ENCODE results near the gene PROB1.
"Not testable (repeated sequence)": the region's sequence is repeated elsewhere in the genome, so short reads cannot be mapped to it uniquely, and the experiment has no call there.

Gene PROB1

GRCh38 chr5:139378101-139378825 lies 16.6 kb downstream of the PROB1 start:
- DNase-seq (ENCODE audit: low read depth) = no peak

GRCh38 chr5:139377226-139377625 lies 17.7 kb downstream of the PROB1 start:
- DNase-seq (ENCODE audit: low read depth) = no peak

- no peak for DNase-seq (ENCODE audit: low read depth)
Measured at GRCh38 chr5:139376364-139376763, 18.5 kb downstream of the PROB1 start.

GRCh38 chr5:139374909-139375308 lies 20.0 kb downstream of the PROB1 start:
- DNase-seq (ENCODE audit: low read depth) = no peak

GRCh38 chr5:139371482-139372435 lies 23.1 kb downstream of the PROB1 start:
- no peak for DNase-seq (ENCODE audit: low read depth)

- no peak for DNase-seq (ENCODE audit: low read depth)
Measured at GRCh38 chr5:139369181-139369580, 25.7 kb downstream of the PROB1 start.

- DNase-seq (ENCODE audit: low read depth) = no peak
Measured at GRCh38 chr5:139368613-139369012, 26.3 kb downstream of the PROB1 start.

GRCh38 chr5:139364466-139364865 lies 30.4 kb downstream of the PROB1 start:
- DNase-seq (ENCODE audit: low read depth) = no peak

GRCh38 chr5:139363937-139364336 lies 31.0 kb downstream of the PROB1 start:
- DNase-seq (ENCODE audit: low read depth) = no peak

GRCh38 chr5:139361835-139362429 lies 33.0 kb downstream of the PROB1 start:
- DNase-seq (ENCODE audit: low read depth) = no peak

- DNase-seq (ENCODE audit: low read depth) = no peak
Measured at GRCh38 chr5:139360384-139360783, 34.5 kb downstream of the PROB1 start.

GRCh38 chr5:139358064-139358463 lies 36.8 kb downstream of the PROB1 start:
- DNase-seq (ENCODE audit: low read depth) = no peak

GRCh38 chr5:139355900-139356299 lies 39.0 kb downstream of the PROB1 start:
- not testable (repeated sequence) for DNase-seq (ENCODE audit: low read depth)

- no peak for DNase-seq (ENCODE audit: low read depth)
Measured at GRCh38 chr5:139354186-139354585, 40.7 kb downstream of the PROB1 start.

- DNase-seq (ENCODE audit: low read depth) = not testable (repeated sequence)
Measured at GRCh38 chr5:139347863-139348262, 47.0 kb downstream of the PROB1 start.

GRCh38 chr5:139345442-139345841 lies 49.5 kb downstream of the PROB1 start:
- not testable (repeated sequence) for DNase-seq (ENCODE audit: low read depth)

GRCh38 chr5:139344177-139344576 lies 50.7 kb downstream of the PROB1 start:
- DNase-seq (ENCODE audit: low read depth) = no peak

- no peak for DNase-seq (ENCODE audit: low read depth)
Measured at GRCh38 chr5:139343476-139343875, 51.4 kb downstream of the PROB1 start.

GRCh38 chr5:139342423-139342723 lies 52.5 kb downstream of the PROB1 start:
- DNase-seq (ENCODE audit: low read depth) = no peak

GRCh38 chr5:139341689-139342422 lies 53.0 kb downstream of the PROB1 start, which contains the start of gene PAIP2:
Gene PAIP2 (plus strand): TSS chr5:139341854. CDS start chr5:139363785, 21,931 bp downstream.
- peak; percentile 96 for DNase-seq (ENCODE audit: low read depth)

GRCh38 chr5:139341187-139341688 lies 53.7 kb downstream of the PROB1 start:
- no peak for DNase-seq (ENCODE audit: low read depth)

Data from activated T-helper 9 cell treated with anti-CD3 and anti-CD28 coated beads, Interleukin-2, amount 50 U/mL, for 16 hours (primary cell).